Esophagus muscularis mucosa (tissue), 4 donors: ENCODE results near the gene HS3ST5. TPM values are rescaled to one million over a fixed set of nuclear protein-coding genes. Genes with fewer than 3 reads are reported as not detected.

Experiments
- DNase-seq: peaks from one replicate; pipeline ENCODE4 v3.0.0-alpha.2; 2017; ENCODE audit errors: extremely low spot score
- H3K27ac ChIP-seq, 4 donors: fragments of 200-600 bp; sonication (generic); replicated peaks in 1 of 4; 1 replicate in 3 of 4; 2 replicates in 1 of 4; pipeline ENCODE4 v1.5.1; 2016 to 2019; ENCODE audit warnings: mild to moderate bottlenecking in 1 of 4
- H3K27me3 ChIP-seq, 4 donors: fragments of 200-600 bp; sonication (generic); one replicate each; pipeline versions ENCODE4 v1.5.1 to v1.6.0; 2016 to 2019
- H3K36me3 ChIP-seq, 4 donors: fragments of 200-600 bp; sonication (generic); one replicate each; pipeline ENCODE4 v1.5.1; 2016 to 2019
- H3K4me1 ChIP-seq, 4 donors: fragments of 200-600 bp; sonication (generic); one replicate each; pipeline ENCODE4 v1.5.1; 2016 to 2019
- H3K4me3 ChIP-seq, 4 donors: fragments of 200-600 bp; sonication (generic); 1 replicate in 2 of 4; 2 replicates in 2 of 4; pipeline ENCODE4 v1.5.1; 2016 to 2019; ENCODE audit warnings: mild to moderate bottlenecking in 4 of 4, moderate library complexity in 1 of 4
- H3K9me3 ChIP-seq, 4 donors: fragments of 200-600 bp; sonication (generic); 1 replicate in 3 of 4; 2 replicates in 1 of 4; pipeline ENCODE4 v1.5.1; 2016 to 2019
- EP300 ChIP-seq: sonication (generic); formaldehyde crosslinking; IDR thresholded peaks from one replicate; pipeline ENCODE4 v1.6.1; 2017; ENCODE audit warnings: antibody characterized with exemption
- POLR2A ChIP-seq: fragments of 450-650 bp; IDR thresholded peaks from one replicate; pipeline ENCODE4 v1.6.1; 2017; ENCODE audit warnings: antibody characterized with exemption, moderate library complexity, mild to moderate bottlenecking, low read depth
- POLR2AphosphoS5 ChIP-seq, 2 donors: sonication (generic); formaldehyde crosslinking; IDR thresholded peaks; one replicate each; pipeline ENCODE4 v1.6.1; 2017; ENCODE audit warnings: antibody characterized with exemption in 2 of 2
- WGBS: methylation state at CpG from one replicate; pipeline ENCODE4 v1.1.5; 2018; 5-methylcytosine and 5-hydroxymethylcytosine counted together
- intact Hi-C: fragments of 100-400 bp; cut with DNase I; formaldehyde crosslinking; loops from one replicate; pipeline ENCODE4 v1.15.1; 2023
- total RNA-seq, 4 donors: library from RNA; depleted of rRNA; stranded (reverse); fragments of >200 nt; gene quantifications; one replicate each; pipeline versions ENCODE4 v1.1.0 to v1.2.1, GENCODE V29; 2016
- TF ChIP-seq, protein P1 (sequence below), 3 experiments: fragments of 200-600 bp in 2 of 3; fragments of 450-650 bp in 1 of 3; sonication (generic) in 2 of 3; IDR thresholded peaks; one replicate each; pipeline ENCODE4 v1.5.1; 2017 to 2019; ENCODE audit warnings: antibody characterized with exemption in 3 of 3, mild to moderate bottlenecking in 2 of 3, moderate library complexity in 1 of 3

The HS3ST5 gene
- total RNA-seq, 4 donors from 2014 or later, result 0.13 to 0.33 TPM; not detected in 2

DNA sequence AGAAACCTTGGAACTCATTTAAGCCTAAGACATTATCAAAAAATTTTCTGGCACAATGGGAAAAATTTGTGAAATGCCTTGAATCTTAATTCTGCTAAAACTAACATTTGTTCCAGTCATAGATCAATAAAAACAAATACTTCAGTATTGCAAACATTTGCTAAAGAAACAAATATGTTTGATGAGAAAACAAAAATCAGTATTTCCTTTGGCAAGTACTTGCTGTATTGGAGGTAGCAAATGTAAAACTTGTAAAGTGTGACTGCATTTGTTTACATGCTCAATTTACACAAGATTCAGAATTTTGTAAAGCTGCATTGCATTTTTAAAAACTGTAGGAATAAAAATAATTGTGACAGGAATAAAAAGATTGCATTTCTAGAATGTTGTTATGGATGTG lies 183.1 kb downstream of the HS3ST5 start:
- Histone ChIP-seq H3K4me1 (no peaks in the 10 kb centered on the region), H3K27me3 (no peaks in the 10 kb centered on the region), H3K36me3 (no peaks in the 10 kb centered on the region), H3K27ac (no peak overlapping the region), H3K4me3 (no peak overlapping the region), H3K9me3 (no peaks in the 10 kb centered on the region)
- intact Hi-C loops, result no loop called here
- DNase-seq, result no peak
- no peak for TF ChIP-seq POLR2A
- no peak for TF ChIP-seq POLR2AphosphoS5 (IDR thresholded peaks at IDR 0.05)
- TF ChIP-seq, protein P1, sequence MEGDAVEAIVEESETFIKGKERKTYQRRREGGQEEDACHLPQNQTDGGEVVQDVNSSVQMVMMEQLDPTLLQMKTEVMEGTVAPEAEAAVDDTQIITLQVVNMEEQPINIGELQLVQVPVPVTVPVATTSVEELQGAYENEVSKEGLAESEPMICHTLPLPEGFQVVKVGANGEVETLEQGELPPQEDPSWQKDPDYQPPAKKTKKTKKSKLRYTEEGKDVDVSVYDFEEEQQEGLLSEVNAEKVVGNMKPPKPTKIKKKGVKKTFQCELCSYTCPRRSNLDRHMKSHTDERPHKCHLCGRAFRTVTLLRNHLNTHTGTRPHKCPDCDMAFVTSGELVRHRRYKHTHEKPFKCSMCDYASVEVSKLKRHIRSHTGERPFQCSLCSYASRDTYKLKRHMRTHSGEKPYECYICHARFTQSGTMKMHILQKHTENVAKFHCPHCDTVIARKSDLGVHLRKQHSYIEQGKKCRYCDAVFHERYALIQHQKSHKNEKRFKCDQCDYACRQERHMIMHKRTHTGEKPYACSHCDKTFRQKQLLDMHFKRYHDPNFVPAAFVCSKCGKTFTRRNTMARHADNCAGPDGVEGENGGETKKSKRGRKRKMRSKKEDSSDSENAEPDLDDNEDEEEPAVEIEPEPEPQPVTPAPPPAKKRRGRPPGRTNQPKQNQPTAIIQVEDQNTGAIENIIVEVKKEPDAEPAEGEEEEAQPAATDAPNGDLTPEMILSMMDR (IDR thresholded peaks at IDR 0.05), result no peak
- TF ChIP-seq EP300, result no peak

DNA sequence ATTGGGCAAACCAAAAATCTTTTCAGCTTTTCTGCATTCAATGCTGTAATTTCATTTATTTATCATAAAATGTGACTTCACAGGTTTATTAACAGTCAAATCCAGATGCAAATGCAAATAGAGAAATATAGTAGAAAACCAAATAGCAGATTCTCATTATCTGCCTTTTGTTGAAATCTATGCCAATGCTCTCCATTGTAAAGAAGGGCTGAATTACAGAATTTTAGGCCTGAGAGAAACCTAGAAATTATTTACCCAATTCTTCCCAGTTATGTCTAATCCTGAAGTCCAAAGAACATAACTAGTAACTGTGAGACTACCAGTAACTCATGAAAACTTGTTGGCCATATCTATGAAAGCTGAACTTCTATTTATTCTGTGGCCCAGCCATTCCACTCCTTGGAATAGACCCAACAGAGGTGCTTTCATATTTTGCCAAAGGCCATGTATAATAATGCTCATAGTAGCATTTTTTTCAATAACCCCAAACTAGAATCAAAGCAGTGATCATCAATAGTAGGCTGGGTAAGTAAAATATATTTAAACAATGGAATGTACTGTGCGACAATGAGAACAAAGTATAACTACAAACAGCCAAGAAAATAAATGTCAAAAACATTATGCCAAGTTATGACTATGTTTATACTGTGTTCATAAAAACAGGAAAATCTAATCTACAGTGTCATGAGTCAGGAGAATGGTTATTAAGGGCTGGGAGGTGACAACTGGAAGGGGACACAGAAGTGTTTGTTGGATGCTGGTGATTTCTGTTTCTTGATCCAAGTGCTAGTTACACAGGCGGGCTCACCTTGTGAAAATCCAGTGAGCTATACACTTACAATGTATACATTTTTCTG lies 183.8 kb downstream of the HS3ST5 start:
- H3K27me3 ChIP-seq, result no peaks in the 10 kb centered on the region
- H3K4me1 ChIP-seq, result no peaks in the 10 kb centered on the region
- no peaks in the 10 kb centered on the region for H3K9me3 ChIP-seq
- 85% methylated on average over 2 of the region's 2 CpGs for WGBS
- no peak for TF ChIP-seq POLR2A
- TF ChIP-seq EP300, result no peak
- TF ChIP-seq, protein P1 (IDR thresholded peaks at IDR 0.05), result no peak
- no peak for TF ChIP-seq POLR2AphosphoS5 (IDR thresholded peaks at IDR 0.05)
- no peak overlapping the region for H3K4me3 ChIP-seq
- intact Hi-C loops, result no loop called here
- no peak overlapping the region for H3K27ac ChIP-seq
- no peak for DNase-seq
- no peaks in the 10 kb centered on the region for H3K36me3 ChIP-seq

DNA sequence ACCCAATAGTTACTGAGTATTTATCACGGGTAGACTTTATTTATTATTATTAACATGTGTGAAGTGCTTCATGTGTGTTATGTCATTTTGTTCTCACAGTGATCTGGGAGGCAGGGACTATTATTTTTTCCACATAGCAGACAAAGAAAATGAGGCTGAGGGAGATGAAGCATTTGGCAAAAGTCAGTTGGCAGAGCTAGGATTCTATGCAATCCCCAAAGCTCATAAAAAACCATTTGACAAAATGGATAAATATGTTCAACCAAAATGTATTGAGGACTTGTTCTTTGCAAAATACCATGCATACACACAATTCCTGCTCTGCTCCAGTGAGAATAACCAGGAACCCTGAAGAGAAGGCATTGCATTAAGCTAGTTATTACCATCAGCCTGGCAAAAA lies 184.4 kb downstream of the HS3ST5 start:
- H3K4me1 ChIP-seq, result no peaks in the 10 kb centered on the region
- TF ChIP-seq POLR2A, result no peak
- TF ChIP-seq, protein P1 (IDR thresholded peaks at IDR 0.05), result no peak
- TF ChIP-seq EP300, result no peak
- 54% methylated on average over 1 of the region's 1 CpG for WGBS
- no peaks in the 10 kb centered on the region for H3K27me3 ChIP-seq
- H3K9me3 ChIP-seq, result no peaks in the 10 kb centered on the region
- intact Hi-C loops, result no loop called here
- no peaks in the 10 kb centered on the region for H3K36me3 ChIP-seq
- DNase-seq, result no peak
- H3K4me3 ChIP-seq, result no peak overlapping the region
- H3K27ac ChIP-seq, result no peak overlapping the region

DNA sequence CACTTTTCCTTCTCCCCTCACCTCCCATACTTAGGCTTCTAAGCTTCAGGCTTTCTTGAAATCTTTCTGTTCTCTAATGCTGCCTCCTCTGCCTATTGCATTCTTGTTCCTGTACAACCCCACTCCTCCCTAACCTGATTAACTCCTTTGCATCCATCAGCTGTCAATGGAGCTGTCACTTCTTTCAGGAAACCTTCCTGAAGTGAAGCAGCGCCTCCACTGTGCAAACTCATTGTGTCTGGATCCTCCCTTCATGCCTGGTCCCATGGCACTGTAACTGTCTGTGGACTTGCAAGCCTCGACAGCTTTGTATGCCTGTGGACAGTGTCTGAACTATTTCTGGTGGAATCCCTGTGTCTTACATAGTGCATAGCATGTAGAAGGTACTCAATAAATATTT lies 185.0 kb downstream of the HS3ST5 start:
- 69% methylated on average over 2 of the region's 2 CpGs for WGBS
- H3K9me3 ChIP-seq, result no peaks in the 10 kb centered on the region
- no peaks in the 10 kb centered on the region for H3K27me3 ChIP-seq
- DNase-seq, result no peak
- H3K36me3 ChIP-seq, result no peaks in the 10 kb centered on the region
- no peaks in the 10 kb centered on the region for H3K4me1 ChIP-seq
- TF ChIP-seq, protein P1 (IDR thresholded peaks at IDR 0.05), result no peak
- no peak for TF ChIP-seq EP300
- TF ChIP-seq POLR2AphosphoS5 (IDR thresholded peaks at IDR 0.05), result no peak
- no peak overlapping the region for H3K27ac ChIP-seq
- H3K4me3 ChIP-seq, result no peak overlapping the region
- intact Hi-C loops, result no loop called here

DNA sequence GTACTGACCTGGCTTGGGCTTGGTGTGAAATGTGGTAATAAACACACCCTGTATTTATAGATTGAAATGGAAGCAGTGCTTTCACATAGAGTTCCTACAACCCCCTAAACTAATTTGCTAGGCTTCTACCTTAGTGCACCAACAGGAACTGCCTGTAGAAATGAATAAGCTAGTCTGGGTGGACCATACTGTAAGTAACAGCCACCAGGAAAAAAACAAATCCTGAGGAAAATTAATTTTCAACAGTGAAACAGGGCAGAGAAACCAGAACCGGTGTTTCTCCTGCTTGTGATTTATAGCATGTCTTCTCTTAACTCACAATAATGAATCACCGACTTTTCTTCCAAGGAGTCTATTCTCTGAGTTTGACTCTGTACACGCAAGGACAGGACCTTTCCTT lies 187.1 kb downstream of the HS3ST5 start:
- intact Hi-C loops, result no loop called here
- 72% methylated on average over 3 of the region's 3 CpGs for WGBS
- H3K27ac ChIP-seq, result no peak overlapping the region
- no peaks in the 10 kb centered on the region for H3K27me3 ChIP-seq
- no peaks in the 10 kb centered on the region for H3K9me3 ChIP-seq
- DNase-seq, result no peak
- no peaks in the 10 kb centered on the region for H3K36me3 ChIP-seq
- H3K4me1 ChIP-seq, result no peaks in the 10 kb centered on the region
- TF ChIP-seq, protein P1 (IDR thresholded peaks at IDR 0.05), result no peak
- TF ChIP-seq EP300 (no peak), POLR2A (no peak), POLR2AphosphoS5 (IDR thresholded peaks at IDR 0.05) (no peak)
- H3K4me3 ChIP-seq, result no peak overlapping the region
